ENCODE data around the gene OGT. TPM values are rescaled to one million over a fixed set of nuclear protein-coding genes. Genes with fewer than 3 reads are reported as not detected.
"Not testable (repeated sequence)": the region's sequence is repeated elsewhere in the genome, so short reads cannot be mapped to it uniquely, and the experiment has no call there.

OGT gene
- 10 to 100 TPM; 26.4 to 35.5 (median 28.7) TPM for polyA plus RNA-seq

GRCh38 chrX:71532753-71533425, at the start of gene OGT:
OGT (plus strand) TSS chrX:71533104; CDS start chrX:71533300, 196 bp downstream.
- DNase-seq = peak; percentile 92 to 94 (median 93)
- peak within 1 kb of the TSS; percentile 95 to 98 (median 97) for H3K4me3 Mint-ChIP-seq
- H3K9me3 Mint-ChIP-seq = peaks cover 0 to 7% (median 0%) of the 10 kb centered on the region in 6 donors
- H3K27ac Mint-ChIP-seq = peak within 1 kb of the TSS; percentile 91 to 98 (median 96)
- H3K27me3 Mint-ChIP-seq (ENCODE audit: low read depth in 3 of 3) = peaks cover 12 to 34% (median 25%) of the 10 kb centered on the region in 3 donors
- peaks cover 0 to 7% (median 0%) of the 10 kb centered on the region in 3 donors for H3K36me3 Mint-ChIP-seq
- H3K4me1 Mint-ChIP-seq = peaks cover 29 to 41% of the 10 kb centered on the region in 2 donors

DNA sequence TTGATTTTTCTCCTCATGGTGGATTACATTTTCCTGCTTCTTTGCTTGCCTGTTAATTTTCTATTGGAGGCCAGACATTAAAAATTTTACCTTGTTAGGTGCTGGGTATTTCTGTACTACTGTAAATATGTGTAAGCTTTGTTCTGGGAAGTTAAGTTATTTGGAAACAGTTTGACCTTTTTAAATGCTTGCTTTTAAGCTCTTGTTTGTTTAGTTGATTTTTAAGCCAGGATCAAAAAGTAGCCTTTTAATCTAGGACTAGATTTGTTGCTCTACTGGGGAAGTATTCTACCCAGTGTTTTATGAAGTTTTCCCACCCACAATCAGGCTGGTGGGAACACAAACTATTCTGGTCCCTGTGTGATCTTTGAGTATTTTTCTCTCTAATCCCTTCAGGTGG, 45.1 kb upstream of the OGT start:
- H3K9me3 Mint-ChIP-seq = no peaks in the 10 kb centered on the region
- DNase-seq = no peak
- peaks cover 6 to 12% of the 10 kb centered on the region in 2 donors for H3K4me1 Mint-ChIP-seq
- peaks cover 4 to 7% (median 5%) of the 10 kb centered on the region in 3 donors for H3K27me3 Mint-ChIP-seq (ENCODE audit: low read depth in 3 of 3)
- H3K4me3 Mint-ChIP-seq = no peak overlapping the region
- H3K27ac Mint-ChIP-seq = no peak overlapping the region
- peaks cover 0 to 12% (median 0%) of the 10 kb centered on the region in 3 donors for H3K36me3 Mint-ChIP-seq

DNA sequence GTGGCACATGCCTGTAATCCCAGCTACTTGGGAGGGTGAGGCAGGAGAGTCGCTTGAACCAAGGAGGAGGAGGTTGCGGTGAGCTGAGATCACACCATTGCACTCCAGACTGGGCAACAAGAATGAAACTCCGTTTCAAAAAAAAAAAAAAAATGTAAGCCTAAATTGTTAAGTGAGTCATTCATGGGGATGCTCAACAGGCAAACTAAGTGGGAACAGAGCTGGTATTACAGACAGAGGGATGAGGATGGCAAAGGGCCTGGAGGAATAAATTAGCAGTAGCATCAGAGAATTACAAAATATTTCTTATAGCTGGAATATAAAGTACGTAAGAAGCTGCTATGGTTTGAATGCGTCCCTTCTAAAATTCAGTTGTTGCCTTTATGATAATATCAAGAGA, 43.4 kb upstream of the OGT start:
- H3K4me1 Mint-ChIP-seq = peaks cover 12 to 18% of the 10 kb centered on the region in 2 donors
- H3K27me3 Mint-ChIP-seq (ENCODE audit: low read depth in 3 of 3) = peaks cover 6% of the 10 kb centered on the region in 3 donors
- no peaks in the 10 kb centered on the region for H3K9me3 Mint-ChIP-seq
- no peak overlapping the region for H3K4me3 Mint-ChIP-seq
- no peak overlapping the region for H3K27ac Mint-ChIP-seq
- DNase-seq = no peak
- H3K36me3 Mint-ChIP-seq = peaks cover 0 to 12% (median 0%) of the 10 kb centered on the region in 3 donors

GRCh38 chrX:71492231-71493065, 40.5 kb upstream of the OGT start:
- H3K4me1 Mint-ChIP-seq = peaks cover 12 to 18% of the 10 kb centered on the region in 2 donors
- peak; percentile 46 to 76 (median 72) for DNase-seq
- peaks cover 3 to 8% (median 7%) of the 10 kb centered on the region in 3 donors for H3K27me3 Mint-ChIP-seq (ENCODE audit: low read depth in 3 of 3)
- H3K27ac Mint-ChIP-seq = peak overlapping the region; percentile 70 to 94 (median 92)
- H3K9me3 Mint-ChIP-seq = no peaks in the 10 kb centered on the region
- H3K36me3 Mint-ChIP-seq = peaks cover 0 to 7% (median 0%) of the 10 kb centered on the region in 3 donors
- H3K4me3 Mint-ChIP-seq = peak overlapping the region; percentile 76 to 93 (median 90)

GRCh38 chrX:71493111-71493613, 39.7 kb upstream of the OGT start:
- H3K36me3 Mint-ChIP-seq = peaks cover 0 to 3% (median 0%) of the 10 kb centered on the region in 3 donors
- peak overlapping the region in 5 of 6 donors; percentile 50 to 94 (median 65) for H3K27ac Mint-ChIP-seq
- no peaks in the 10 kb centered on the region for H3K9me3 Mint-ChIP-seq
- peaks cover 12 to 18% of the 10 kb centered on the region in 2 donors for H3K4me1 Mint-ChIP-seq
- H3K27me3 Mint-ChIP-seq (ENCODE audit: low read depth in 3 of 3) = peaks cover 5 to 8% (median 7%) of the 10 kb centered on the region in 3 donors
- H3K4me3 Mint-ChIP-seq = peak overlapping the region; percentile 76 to 93 (median 90)
- no peak for DNase-seq

GRCh38 chrX:71495979-71496378, 36.9 kb upstream of the OGT start:
- H3K4me1 Mint-ChIP-seq = peaks cover 12 to 16% of the 10 kb centered on the region in 2 donors

GRCh38 chrX:71496476-71496875, 36.4 kb upstream of the OGT start:
- no peak overlapping the region for H3K27ac Mint-ChIP-seq
- H3K4me1 Mint-ChIP-seq = peaks cover 12 to 13% of the 10 kb centered on the region in 2 donors
- H3K27me3 Mint-ChIP-seq (ENCODE audit: low read depth in 3 of 3) = peaks cover 5 to 8% (median 7%) of the 10 kb centered on the region in 3 donors
- peak overlapping the region in 1 of 5 donors; percentile 11 for H3K4me3 Mint-ChIP-seq
- H3K36me3 Mint-ChIP-seq = no peaks in the 10 kb centered on the region
- DNase-seq = no peak
- no peaks in the 10 kb centered on the region for H3K9me3 Mint-ChIP-seq

More at GRCh38 chrX:71495979-71496378, 36.9 kb upstream of the OGT start:
- not testable (repeated sequence) for DNase-seq; H3K36me3 Mint-ChIP-seq; H3K27ac Mint-ChIP-seq; H3K4me3 Mint-ChIP-seq; H3K27me3 Mint-ChIP-seq (ENCODE audit: low read depth in 3 of 3); H3K9me3 Mint-ChIP-seq

GRCh38 chrX:71502080-71502479, 30.8 kb upstream of the OGT start:
- H3K4me3 Mint-ChIP-seq, H3K9me3 Mint-ChIP-seq, H3K27ac Mint-ChIP-seq, H3K4me1 Mint-ChIP-seq, H3K36me3 Mint-ChIP-seq, DNase-seq: not testable (repeated sequence)
- peaks cover 0 to 16% (median 7%) of the 10 kb centered on the region in 3 donors for H3K27me3 Mint-ChIP-seq (ENCODE audit: low read depth in 3 of 3)

GRCh38 chrX:71504346-71504745, 28.6 kb upstream of the OGT start:
- H3K27ac Mint-ChIP-seq = no peak overlapping the region
- H3K27me3 Mint-ChIP-seq (ENCODE audit: low read depth in 3 of 3) = peaks cover 0 to 15% (median 5%) of the 10 kb centered on the region in 3 donors
- H3K4me1 Mint-ChIP-seq = no peaks in the 10 kb centered on the region
- DNase-seq = no peak
- no peak overlapping the region for H3K4me3 Mint-ChIP-seq
- no peaks in the 10 kb centered on the region for H3K9me3 Mint-ChIP-seq
- H3K36me3 Mint-ChIP-seq = no peaks in the 10 kb centered on the region

GRCh38 chrX:71509289-71509688, 23.6 kb upstream of the OGT start:
- no peak for DNase-seq
- peaks cover 1 to 4% (median 3%) of the 10 kb centered on the region in 3 donors for H3K27me3 Mint-ChIP-seq (ENCODE audit: low read depth in 3 of 3)
- H3K4me3 Mint-ChIP-seq = no peak overlapping the region
- H3K9me3 Mint-ChIP-seq = no peaks in the 10 kb centered on the region
- no peaks in the 10 kb centered on the region for H3K36me3 Mint-ChIP-seq
- peaks cover 0 to 5% of the 10 kb centered on the region in 2 donors for H3K4me1 Mint-ChIP-seq
- H3K27ac Mint-ChIP-seq = no peak overlapping the region

GRCh38 chrX:71510161-71510560, 22.7 kb upstream of the OGT start:
- no peaks in the 10 kb centered on the region for H3K9me3 Mint-ChIP-seq
- H3K27me3 Mint-ChIP-seq (ENCODE audit: low read depth in 3 of 3) = peaks cover 1 to 2% (median 2%) of the 10 kb centered on the region in 3 donors
- DNase-seq = no peak
- H3K36me3 Mint-ChIP-seq = no peaks in the 10 kb centered on the region
- H3K27ac Mint-ChIP-seq = no peak overlapping the region
- no peak overlapping the region for H3K4me3 Mint-ChIP-seq
- peaks cover 3 to 10% of the 10 kb centered on the region in 2 donors for H3K4me1 Mint-ChIP-seq

DNA sequence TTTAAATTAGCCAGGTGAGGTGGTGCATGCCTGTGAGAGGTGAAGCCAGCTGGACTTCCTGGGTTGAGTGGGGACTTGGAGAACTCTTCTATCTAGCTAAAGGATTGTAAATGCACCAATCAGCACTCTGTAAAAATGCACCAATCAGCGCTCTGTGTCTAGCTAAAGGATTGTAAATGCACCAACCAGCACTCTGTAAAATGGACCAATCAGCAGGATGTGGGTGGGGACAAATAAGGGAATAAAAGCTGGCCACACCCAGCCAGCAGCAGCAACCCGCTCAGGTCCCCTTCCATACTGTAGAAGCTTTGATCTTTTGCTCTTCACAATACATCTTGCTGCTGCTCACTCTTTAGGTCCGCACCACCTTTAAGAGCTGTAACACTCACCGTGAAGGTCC, 19.2 kb upstream of the OGT start:
- not testable (repeated sequence) for H3K4me1 Mint-ChIP-seq; H3K4me3 Mint-ChIP-seq; H3K9me3 Mint-ChIP-seq; H3K27me3 Mint-ChIP-seq (ENCODE audit: low read depth in 3 of 3); DNase-seq; H3K36me3 Mint-ChIP-seq; H3K27ac Mint-ChIP-seq

DNA sequence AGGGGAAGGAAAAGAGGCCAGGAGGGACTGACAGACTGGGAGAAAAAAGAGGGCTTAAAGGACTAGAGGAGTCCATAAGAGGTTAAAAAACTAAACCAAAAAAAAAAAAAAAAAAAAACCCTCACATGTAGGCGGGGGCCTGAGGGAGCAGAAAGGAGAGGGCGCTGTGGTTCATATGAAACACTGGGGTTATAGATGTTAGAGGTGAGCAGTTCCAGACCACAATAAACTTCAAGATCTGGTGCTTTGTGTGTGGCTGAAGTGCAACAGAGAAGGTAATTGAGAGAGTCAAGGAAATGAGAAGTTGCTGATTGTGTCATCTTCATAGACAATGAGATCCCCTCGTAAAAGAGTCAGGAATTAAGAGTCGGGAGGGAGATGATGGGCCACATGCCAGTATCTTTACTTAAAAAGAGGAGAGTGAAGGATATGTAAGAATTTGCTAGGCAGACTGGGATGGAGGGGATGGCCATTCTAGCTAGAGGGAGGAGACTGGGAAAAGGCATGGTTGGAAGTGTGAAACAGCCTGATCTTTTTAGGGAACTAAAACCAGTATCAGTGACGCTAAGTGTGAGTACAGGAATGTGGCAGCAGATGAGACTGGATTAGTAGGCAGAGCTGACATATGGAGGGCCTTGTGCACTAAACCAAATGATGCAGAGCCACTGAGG, 18.4 kb upstream of the OGT start:
- Mint-ChIP-seq H3K4me3 (no peak overlapping the region), H3K4me1 (peaks cover 3 to 10% of the 10 kb centered on the region in 2 donors), H3K27me3 (ENCODE audit: low read depth in 3 of 3) (peaks cover 1 to 5% (median 2%) of the 10 kb centered on the region in 3 donors), H3K9me3 (no peaks in the 10 kb centered on the region), H3K36me3 (no peaks in the 10 kb centered on the region), H3K27ac (peak overlapping the region in 5 of 6 donors; percentile 1 to 52 (median 9))
- peak; percentile 22 to 52 (median 28) for DNase-seq

Measured in immature natural killer cell (primary cell).